EL (cell line): Measurements from ENCODE around the gene BCL3.
A peak's percentile ranks its signal among the peaks of the same experiment; 100 is the strongest.

Experiments
- DNase-seq: peaks from one replicate; pipeline ENCODE4 v3.0.0-alpha.2; 2016

Gene BCL3

DNA sequence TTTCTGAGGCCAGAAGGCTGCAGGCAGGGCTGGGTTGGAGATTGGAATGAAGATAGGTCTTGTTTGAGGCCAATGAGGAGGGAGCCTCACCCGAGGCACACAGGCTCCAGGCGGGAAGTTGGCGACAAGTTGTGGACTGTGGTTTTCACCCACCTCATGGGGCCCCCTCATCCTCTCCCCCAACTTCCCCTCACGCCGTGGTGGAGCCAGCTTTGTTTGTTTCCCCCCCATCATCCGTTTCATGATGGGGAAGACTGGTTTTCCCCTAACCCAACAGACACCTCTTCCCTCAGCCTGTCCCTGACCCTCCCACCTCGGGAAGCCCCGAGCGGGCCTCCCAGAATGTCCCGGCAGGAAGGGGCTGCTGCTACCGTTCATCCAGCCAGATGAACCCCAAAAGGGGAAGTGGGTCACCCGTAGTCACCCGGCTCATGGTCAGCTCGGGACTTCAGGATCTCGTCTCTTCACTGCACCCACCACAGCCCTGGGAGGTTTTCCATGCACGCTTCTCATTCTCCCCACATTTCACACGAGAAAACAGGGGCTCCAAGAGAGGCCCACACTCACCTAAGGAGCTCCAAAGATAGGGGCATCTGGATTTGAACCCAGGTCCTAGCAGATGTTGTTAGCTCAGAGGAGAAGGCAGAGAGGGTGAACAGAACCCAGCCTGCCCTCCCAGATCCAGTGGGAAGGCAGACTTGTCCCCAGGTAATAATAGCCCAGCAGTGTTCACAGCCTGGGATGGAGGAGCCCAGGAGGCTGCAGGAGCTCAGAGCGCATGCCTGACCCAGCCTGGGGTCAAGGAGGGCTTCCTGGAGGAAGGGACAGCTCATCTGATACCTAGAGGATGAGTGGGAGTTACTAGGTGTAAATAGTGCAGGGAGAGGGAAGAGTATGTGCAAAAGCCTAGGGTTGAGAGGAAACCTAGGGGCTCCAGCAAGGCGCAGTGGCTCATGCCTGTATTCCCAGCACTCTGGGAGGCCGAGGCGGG, 26.1 kb upstream of the BCL3 start:
- no peak for DNase-seq

- DNase-seq, result no peak
These were observed 25.1 kb upstream of the BCL3 start for GRCh38 chr19:44723299-44723951.

GRCh38 chr19:44723952-44724319, 24.6 kb upstream of the BCL3 start:
- peak; percentile 82 for DNase-seq

DNA sequence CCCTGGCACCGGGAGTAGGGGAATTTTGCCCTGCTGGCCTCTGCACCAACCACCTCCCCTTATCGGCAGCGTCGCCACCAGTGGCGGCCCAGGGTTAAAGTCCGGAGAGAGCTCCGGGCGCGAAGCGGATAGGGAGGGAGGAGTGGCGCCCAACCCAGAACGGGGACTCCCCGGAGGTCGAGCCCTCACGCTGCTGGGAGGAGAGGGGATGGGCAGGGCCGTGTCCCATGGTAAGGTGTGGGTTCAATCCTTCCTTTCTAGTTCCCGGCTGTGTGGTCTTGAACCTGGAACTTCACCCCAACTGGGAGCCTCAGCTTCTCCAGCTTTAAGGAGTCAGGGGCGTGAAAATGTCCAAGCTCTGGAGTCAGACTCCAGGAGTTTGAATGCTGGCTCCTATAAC, 23.3 kb upstream of the BCL3 start:
- DNase-seq, result no peak

DNA sequence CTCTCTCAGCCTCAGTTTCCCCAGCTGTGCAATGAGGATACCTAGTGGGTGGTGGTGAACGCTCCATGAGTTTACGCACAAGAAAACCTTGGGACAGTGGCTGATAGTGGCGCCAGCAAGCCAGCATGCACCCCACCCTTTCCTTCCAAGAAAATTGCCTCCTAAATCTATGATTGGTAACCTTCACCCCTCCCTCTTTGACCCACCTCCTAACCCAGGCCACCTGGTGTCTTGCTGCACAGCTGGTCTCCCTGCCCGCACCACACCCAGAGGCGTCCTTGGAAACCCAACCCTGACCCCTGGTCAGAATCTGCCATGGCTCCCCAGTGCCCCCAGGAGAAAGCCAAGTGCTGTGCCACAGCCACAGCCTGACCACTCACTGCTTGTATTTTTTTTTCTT, 22.8 kb upstream of the BCL3 start:
- no peak for DNase-seq

DNA sequence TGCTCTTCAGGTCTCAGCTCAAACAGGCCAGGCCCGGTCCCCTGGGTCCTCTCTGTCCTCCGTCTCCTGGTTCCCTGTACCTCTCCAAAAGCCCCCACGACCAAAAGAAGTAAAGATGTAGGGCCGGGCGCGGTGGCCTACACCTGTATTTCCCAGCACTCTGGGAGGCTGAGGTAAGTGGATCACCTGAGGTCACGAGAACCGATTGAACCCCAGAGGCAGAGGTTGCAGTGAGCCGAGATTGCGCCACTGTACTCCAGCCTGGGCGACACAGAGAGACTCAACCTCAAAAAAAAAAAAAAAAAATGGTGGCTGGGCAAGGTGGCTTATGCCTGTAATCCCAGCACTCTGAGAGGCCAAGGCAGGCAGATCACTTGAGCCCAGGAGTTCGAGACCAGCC, 22.0 kb upstream of the BCL3 start:
- DNase-seq, result no peak

DNA sequence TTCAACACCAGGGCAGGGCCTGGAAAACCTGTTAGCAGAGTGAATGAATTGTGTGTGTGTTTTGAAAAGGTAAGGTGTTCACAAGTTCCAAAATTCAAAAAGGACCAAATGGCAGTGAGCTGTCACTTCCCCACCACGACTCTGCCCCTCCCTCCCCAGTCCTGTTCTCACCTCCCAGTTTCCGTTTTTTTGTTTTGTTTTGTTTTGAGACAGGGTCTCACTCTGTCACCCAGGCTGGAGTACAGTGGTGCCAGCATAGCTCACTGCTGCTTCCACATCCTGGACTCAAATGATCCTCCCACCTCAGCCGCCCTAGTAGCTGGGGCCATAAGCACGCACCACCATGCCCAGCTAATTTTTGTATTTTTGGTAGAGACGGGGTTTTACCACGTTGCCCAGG, 20.3 kb upstream of the BCL3 start:
- no peak for DNase-seq

GRCh38 chr19:44729516-44730033, 18.9 kb upstream of the BCL3 start:
- no peak for DNase-seq

DNA sequence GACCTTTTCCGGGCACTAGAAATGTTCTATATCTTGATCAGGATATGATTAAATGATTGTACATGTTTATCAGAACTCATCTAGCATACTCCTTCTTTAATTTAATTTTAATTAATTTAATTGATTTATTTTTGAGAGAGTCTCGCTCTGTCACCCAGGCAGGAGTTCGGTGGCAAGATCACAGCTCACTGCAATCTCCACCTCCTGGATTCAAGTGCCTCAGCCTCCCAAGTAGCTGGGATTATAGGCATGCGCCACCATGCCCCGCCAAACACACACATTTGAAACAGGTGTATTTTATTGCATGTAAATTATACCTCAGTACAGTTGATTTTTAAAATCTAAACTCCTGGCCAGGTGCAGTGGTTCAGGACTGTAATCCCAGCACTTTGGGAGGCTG, 17.4 kb upstream of the BCL3 start:
- no peak for DNase-seq

DNA sequence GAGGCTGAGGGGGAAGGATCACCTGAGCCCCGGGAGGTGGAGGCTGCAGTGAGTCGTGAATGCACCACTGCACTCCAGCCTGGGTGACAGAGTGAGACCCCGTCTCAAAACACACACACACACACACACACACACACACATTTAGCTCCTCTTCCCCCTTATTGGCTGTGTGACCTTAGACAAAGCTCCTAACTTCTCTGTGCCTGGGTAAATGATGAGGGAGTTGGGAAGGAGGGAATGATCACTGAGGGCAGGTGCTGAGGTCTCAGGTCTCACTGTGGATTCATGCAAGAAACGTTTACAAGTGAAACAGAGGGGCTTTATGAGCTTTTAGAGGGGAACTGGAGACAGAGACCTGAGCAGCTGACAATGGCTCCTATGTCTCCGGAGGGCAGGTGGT, 16.9 kb upstream of the BCL3 start:
- no peak for DNase-seq

DNA sequence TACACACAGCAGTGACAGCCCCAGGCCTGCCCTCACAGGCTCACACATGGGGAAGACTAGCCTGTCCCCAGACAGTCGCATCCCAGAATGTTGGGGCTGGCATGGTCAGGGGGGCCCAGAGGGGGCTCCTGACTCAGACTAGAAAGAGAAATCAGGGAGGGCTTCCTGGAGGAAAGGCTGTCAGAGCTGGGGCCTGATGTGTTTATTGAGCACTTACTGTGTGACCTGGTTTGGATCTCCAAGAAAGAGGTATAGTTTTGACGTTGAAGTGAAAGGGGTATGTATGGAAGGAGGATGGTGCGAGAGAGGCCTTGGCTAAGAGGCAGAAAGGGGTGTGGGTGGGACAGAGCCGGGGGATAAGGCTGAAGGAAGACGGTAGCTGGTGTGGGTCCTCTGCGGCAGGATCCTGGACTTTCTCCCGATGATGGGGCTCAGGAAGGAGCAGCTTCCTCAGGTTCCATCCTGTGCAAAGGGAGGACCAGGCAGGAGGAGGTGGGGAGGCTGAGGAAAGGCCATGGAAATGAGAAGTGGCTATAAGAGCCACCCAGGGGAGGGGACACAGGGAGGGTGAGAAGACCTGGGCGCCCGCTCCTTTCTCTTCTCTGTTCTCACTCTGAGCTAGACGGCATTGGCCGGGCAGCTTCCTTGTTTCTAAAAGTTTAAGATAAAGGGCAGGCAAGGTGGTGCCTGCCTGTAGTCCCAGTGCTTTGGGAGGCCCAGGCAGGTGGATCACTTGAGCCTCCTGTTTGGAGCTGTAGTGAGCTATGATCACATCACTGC, 16.1 kb upstream of the BCL3 start:
- DNase-seq, result no peak

DNA sequence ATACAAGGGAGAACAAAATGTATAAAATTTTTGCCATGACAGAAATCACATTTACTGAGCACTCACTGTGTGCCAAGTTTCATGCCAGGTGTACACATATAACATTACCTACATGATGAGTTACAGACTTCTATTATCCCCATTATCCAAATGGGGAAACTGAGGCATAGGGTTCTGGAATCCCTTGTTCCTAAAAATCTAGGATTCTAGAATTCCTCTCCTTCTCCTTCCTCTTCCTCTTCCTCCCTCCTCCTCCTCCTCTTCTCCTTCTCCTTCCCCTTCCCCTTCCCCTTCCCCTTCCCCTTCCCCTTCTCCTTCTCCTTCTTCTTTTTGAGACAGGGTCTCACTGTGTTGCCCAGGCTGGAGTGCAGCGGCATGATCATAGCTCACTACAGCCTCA, 14.2 kb upstream of the BCL3 start:
- no peak for DNase-seq

GRCh38 chr19:44735011-44735410, 13.5 kb upstream of the BCL3 start:
- peak; percentile 37 for DNase-seq

- no peak for DNase-seq
These were observed 11.1 kb upstream of the BCL3 start for GRCh38 chr19:44737238-44738071.

DNA sequence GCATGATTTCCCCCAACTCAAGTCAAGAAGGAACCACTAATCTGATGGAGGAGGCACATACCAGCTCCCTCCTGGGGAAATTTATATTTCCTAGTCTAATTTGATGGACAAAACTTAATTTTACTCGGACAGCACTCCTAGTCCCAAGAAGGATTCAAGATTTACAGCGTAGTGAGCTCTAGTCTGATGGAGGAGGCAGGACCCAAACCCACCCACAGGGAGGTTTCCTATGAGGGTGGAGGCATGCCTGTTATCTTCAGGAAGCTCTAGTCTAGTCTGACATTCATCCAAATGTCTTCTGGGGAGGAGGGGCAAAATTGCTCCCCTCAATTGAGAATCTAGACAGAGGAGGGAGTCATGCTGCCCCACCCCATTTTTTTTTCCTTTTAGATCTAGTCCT, 10.4 kb upstream of the BCL3 start:
- DNase-seq, result no peak

DNA sequence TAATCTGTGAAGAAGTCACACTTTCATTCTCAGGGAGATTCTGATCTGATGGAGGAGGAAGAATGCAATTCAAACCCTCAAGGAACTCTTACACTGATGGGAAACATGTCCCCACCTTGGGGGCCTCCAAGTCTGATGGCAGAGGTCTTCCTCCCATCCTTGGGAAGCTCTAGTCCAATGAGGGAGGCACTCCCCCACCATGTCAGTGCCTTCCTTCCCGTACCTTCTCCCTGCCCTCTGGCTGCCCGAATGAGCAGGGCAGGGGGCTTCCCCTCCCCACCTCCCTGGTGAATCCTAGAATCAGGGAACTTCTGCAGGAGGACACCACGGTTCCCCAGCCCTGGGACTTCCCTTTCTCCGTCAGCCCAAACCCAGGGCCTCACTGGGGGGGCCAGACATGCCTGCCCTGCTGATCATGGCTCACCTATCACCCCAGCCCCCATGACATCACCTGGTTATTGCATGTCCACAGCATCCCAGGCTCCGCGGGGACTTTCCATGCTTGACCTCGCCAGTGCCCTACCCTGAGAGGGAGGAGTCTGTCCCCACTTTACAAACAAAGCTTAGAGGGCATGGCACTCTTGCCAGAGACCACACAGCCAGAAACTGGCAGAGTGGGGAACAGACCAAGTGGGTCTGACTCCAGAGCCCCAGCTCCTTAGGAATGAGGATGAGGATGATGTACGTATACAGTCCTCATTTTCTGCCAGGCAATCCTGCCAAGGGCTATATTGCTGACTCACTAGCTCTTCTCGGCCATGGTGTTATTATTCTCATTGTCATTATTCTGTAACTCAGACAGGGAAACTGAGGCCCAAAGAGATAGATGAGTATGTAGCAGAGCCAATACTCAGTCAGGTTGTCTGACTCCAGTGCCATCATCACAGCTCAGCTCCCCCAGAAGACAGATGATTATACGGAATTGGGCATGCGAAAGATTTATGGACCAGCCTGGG, 9.6 kb upstream of the BCL3 start:
- DNase-seq, result no peak

DNA sequence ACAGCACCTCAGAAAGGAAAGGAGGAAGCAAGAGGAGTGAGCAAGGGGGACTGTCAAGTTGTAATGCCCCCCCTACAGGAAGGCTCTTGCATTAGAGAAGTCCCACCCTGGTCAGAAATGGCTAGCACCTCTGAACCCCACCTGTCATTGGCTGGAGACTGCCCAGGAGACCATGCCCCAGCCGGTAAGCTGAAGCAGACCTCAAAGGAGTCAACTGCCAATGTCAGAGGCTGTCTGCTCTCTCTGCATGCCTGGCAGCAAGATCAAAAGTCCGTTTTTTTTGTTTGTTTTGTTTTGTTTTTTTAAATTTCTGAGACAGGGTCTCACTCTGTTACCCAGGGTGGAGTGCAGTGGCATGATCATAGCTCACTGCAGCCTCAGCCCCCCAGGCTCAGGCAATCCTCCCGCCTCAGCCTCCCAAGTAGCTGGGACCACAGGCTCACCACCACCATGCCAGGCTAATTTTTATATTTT, 8.1 kb upstream of the BCL3 start:
- DNase-seq, result no peak

GRCh38 chr19:44741258-44741731, 7.2 kb upstream of the BCL3 start:
- DNase-seq, result no peak

GRCh38 chr19:44741841-44742329, 6.6 kb upstream of the BCL3 start:
- peak; percentile 100 for DNase-seq

- peak; percentile 80 for DNase-seq
These were observed 6.0 kb upstream of the BCL3 start for GRCh38 chr19:44742330-44743061.
